ENCODE results near the gene COPS3.
A peak's percentile ranks its signal among the peaks of the same experiment; 100 is the strongest.

Gene COPS3

GRCh38 chr17:17280613-17281549 lies at the start of gene COPS3:
COPS3 (minus strand) TSS chr17:17281246; CDS start chr17:17281186, 60 bp downstream.
- DNase-seq: peak; percentile 99

- no peak for DNase-seq
Observed at GRCh38 chr17:17328251-17328650, 47.2 kb upstream of the COPS3 start.

- no peak for DNase-seq
Observed at GRCh38 chr17:17326275-17326875, 45.3 kb upstream of the COPS3 start.

- no peak for DNase-seq
Observed at GRCh38 chr17:17325816-17326215, 44.8 kb upstream of the COPS3 start.

GRCh38 chr17:17325228-17325627 lies 44.2 kb upstream of the COPS3 start:
- no peak for DNase-seq

GRCh38 chr17:17324616-17325015 lies 43.6 kb upstream of the COPS3 start:
- DNase-seq: no peak

GRCh38 chr17:17322516-17323510 lies 41.8 kb upstream of the COPS3 start:
- DNase-seq: no peak

GRCh38 chr17:17321356-17322025 lies 40.4 kb upstream of the COPS3 start:
- peak; percentile 33 for DNase-seq

GRCh38 chr17:17320911-17321220 lies 39.8 kb upstream of the COPS3 start:
- no peak for DNase-seq

- peak; percentile 35 for DNase-seq
Observed at GRCh38 chr17:17320188-17320910, 39.3 kb upstream of the COPS3 start.

- DNase-seq: peak; percentile 38
Observed at GRCh38 chr17:17315142-17315821, 34.2 kb upstream of the COPS3 start.

- DNase-seq: no peak
Observed at GRCh38 chr17:17314501-17315071, 33.5 kb upstream of the COPS3 start.

GRCh38 chr17:17313350-17313991 lies 32.4 kb upstream of the COPS3 start:
- peak; percentile 79 for DNase-seq

GRCh38 chr17:17309356-17309755 lies 28.3 kb upstream of the COPS3 start:
- DNase-seq: no peak

- peak; percentile 67 for DNase-seq
Observed at GRCh38 chr17:17305281-17305801, 24.3 kb upstream of the COPS3 start.

GRCh38 chr17:17304521-17304985 lies 23.5 kb upstream of the COPS3 start:
- peak; percentile 60 for DNase-seq

- no peak for DNase-seq
Observed at GRCh38 chr17:17303847-17304490, 22.9 kb upstream of the COPS3 start.

GRCh38 chr17:17303010-17303846 lies 22.2 kb upstream of the COPS3 start, which contains the start of gene NT5M:
NT5M (plus strand) TSS chr17:17303373; CDS start chr17:17303551, 178 bp downstream.
- DNase-seq: peak; percentile 86
